C4-2B (cell line): ENCODE data around the gene PRRT1.

Experiments used
- H3K27ac ChIP-seq: fragments of 450-650 bp; 2 replicates; pipeline ENCODE4 v1.5.1; 2017
- CTCF ChIP-seq: fragments of 450-650 bp; conservative IDR thresholded peaks from 2 replicates; pipeline ENCODE4 v1.5.1; 2017; ENCODE audit warnings: mild to moderate bottlenecking
- ZFX ChIP-seq: fragments of 450-650 bp; IDR thresholded peaks from 2 replicates; pipeline ENCODE4 v1.6.1; 2017

The PRRT1 gene

GRCh38 chr6:32126880-32127279 lies 24.9 kb downstream of the PRRT1 start:
- no peak for TF ChIP-seq ZFX
- TF ChIP-seq CTCF, result no peak
- peak overlapping the region; percentile 93 for H3K27ac ChIP-seq

- TF ChIP-seq CTCF (no peak), ZFX (no peak)
- no peak overlapping the region for H3K27ac ChIP-seq
Measured at GRCh38 chr6:32123681-32124080, 28.1 kb downstream of the PRRT1 start.

GRCh38 chr6:32120573-32121059 lies 31.1 kb downstream of the PRRT1 start:
- TF ChIP-seq ZFX (no peak), CTCF (no peak)
- H3K27ac ChIP-seq, result no peak overlapping the region

- H3K27ac ChIP-seq, result no peak overlapping the region
- TF ChIP-seq CTCF (peak; percentile 96), ZFX (no peak)
Measured at GRCh38 chr6:32118782-32119628, 32.7 kb downstream of the PRRT1 start.

GRCh38 chr6:32117461-32117860 lies 34.3 kb downstream of the PRRT1 start:
- H3K27ac ChIP-seq, result no peak overlapping the region
- TF ChIP-seq ZFX (no peak), CTCF (no peak)

GRCh38 chr6:32116674-32117073 lies 35.1 kb downstream of the PRRT1 start:
- no peak for TF ChIP-seq ZFX
- no peak; the same call in 1 of the 2 replicates for TF ChIP-seq CTCF
- no peak overlapping the region for H3K27ac ChIP-seq

- TF ChIP-seq ZFX, result no peak
- no peak for TF ChIP-seq CTCF
- no peak overlapping the region for H3K27ac ChIP-seq
Measured at GRCh38 chr6:32115623-32116022, 36.1 kb downstream of the PRRT1 start.
